GM18505 (cell line): ENCODE measurements around the gene PODXL.
A peak's percentile ranks its signal among the peaks of the same experiment; 100 is the strongest.
"Not testable (repeated sequence)": the region's sequence is repeated elsewhere in the genome, so short reads cannot be mapped to it uniquely, and the experiment has no call there.

Source experiments
- ATAC-seq: cut with Tn5 transposase; IDR thresholded peaks from one replicate; pipeline ENCODE4 v1.9.1; 2021; ENCODE audit not compliant: unreplicated experiment
- POLR2A ChIP-seq: IDR thresholded peaks from 4 replicates; pipeline ENCODE4 v1.6.1; 2011; ENCODE audit warnings: borderline replicate concordance; ENCODE audit not compliant: insufficient read depth, insufficient read length; ENCODE audit errors: extremely low read depth

The PODXL gene

GRCh38 chr7:131507592-131508331 lies 48.7 kb downstream of the PODXL start:
- TF ChIP-seq POLR2A, result no peak
- peak; percentile 73 for ATAC-seq

- ATAC-seq, result no peak
Measured at GRCh38 chr7:131506597-131506996, 49.8 kb downstream of the PODXL start.

GRCh38 chr7:131505636-131506557 lies 50.5 kb downstream of the PODXL start:
- no peak for TF ChIP-seq POLR2A
- no peak for ATAC-seq

More at GRCh38 chr7:131506597-131506996, 49.8 kb downstream of the PODXL start:
- TF ChIP-seq POLR2A, result no peak

- not testable (repeated sequence) for ATAC-seq
Measured at GRCh38 chr7:131505037-131505620, 51.3 kb downstream of the PODXL start.

GRCh38 chr7:131504157-131504899 lies 52.1 kb downstream of the PODXL start:
- no peak for ATAC-seq
- no peak for TF ChIP-seq POLR2A

- ATAC-seq, result no peak
- no peak for TF ChIP-seq POLR2A
Measured at GRCh38 chr7:131503639-131504038, 52.8 kb downstream of the PODXL start.

GRCh38 chr7:131502810-131503508 lies 53.5 kb downstream of the PODXL start:
- no peak for ATAC-seq
- no peak for TF ChIP-seq POLR2A

- no peak for ATAC-seq
- TF ChIP-seq POLR2A, result no peak
Measured at GRCh38 chr7:131501930-131502685, 54.3 kb downstream of the PODXL start.

- ATAC-seq, result peak; percentile 73
Measured at GRCh38 chr7:131501422-131501821, 55.0 kb downstream of the PODXL start.

GRCh38 chr7:131500357-131500756 lies 56.1 kb downstream of the PODXL start:
- ATAC-seq, result no peak

More at GRCh38 chr7:131501422-131501821, 55.0 kb downstream of the PODXL start:
- no peak for TF ChIP-seq POLR2A

GRCh38 chr7:131499801-131500200 lies 56.6 kb downstream of the PODXL start:
- no peak for TF ChIP-seq POLR2A
- no peak for ATAC-seq

More at GRCh38 chr7:131500357-131500756, 56.1 kb downstream of the PODXL start:
- TF ChIP-seq POLR2A, result no peak
